IMR-90 (cell line): ENCODE results near the gene NPAS2. TPM values are rescaled to one million over a fixed set of nuclear protein-coding genes. Genes with fewer than 3 reads are reported as not detected.

Experiments used
- ATAC-seq: fragments of 200-7000 bp; cut with Tn5 transposase; 2 replicates; pipeline ENCODE4 v1.9.1; 2020; ENCODE audit warnings: low read depth, mild to moderate bottlenecking, moderate library complexity
- BruUV-seq: library from RNA; stranded (reverse); fragments of 400-500 nt; replicated peaks from 2 replicates; lab custom pipeline; 2021; lab: Mats Ljungman, UMichigan
- CTCF ChIA-PET: fragments of 300-600 bp; formaldehyde crosslinking; extraction: SDS; loops from one replicate; lab custom pipeline; 2021; ENCODE audit warnings: antibody characterized with exemption; lab: Yijun Ruan, JAX
- POLR2A ChIA-PET: fragments of 300-600 bp; sonication (Branson Sonifier 250); formaldehyde crosslinking; loops from one replicate; lab custom pipeline; 2022; ENCODE audit warnings: antibody characterized with exemption; ENCODE audit not compliant: unreplicated experiment; lab: Charles Lee
- DNase-seq: peaks from one replicate; pipeline ENCODE4 v3.0.0; 2013
- H2AFZ ChIP-seq: replicated peaks from 2 replicates; pipeline ENCODE3; 2013; ENCODE audit warnings: low read length, mild to moderate bottlenecking; ENCODE audit not compliant: poor library complexity
- H2AK5ac ChIP-seq: 2 replicates; pipeline ENCODE4 v1.6.1; 2013; ENCODE audit warnings: low read depth, low read length, inconsistent platforms
- H2AK9ac ChIP-seq: replicated peaks from 2 replicates; pipeline ENCODE3; 2013; ENCODE audit warnings: mild to moderate bottlenecking, low read depth, low read length, moderate library complexity; ENCODE audit not compliant: poor library complexity
- H2BK120ac ChIP-seq: 2 replicates; pipeline ENCODE4 v1.6.1; 2013; ENCODE audit warnings: low read depth, low read length, inconsistent platforms
- H2BK15ac ChIP-seq: 3 replicates; pipeline ENCODE4 v1.6.1; 2013; ENCODE audit warnings: low read depth, low read length, inconsistent platforms
- H2BK20ac ChIP-seq: 2 replicates; pipeline ENCODE4 v1.6.1; 2013; ENCODE audit warnings: low read depth, mild to moderate bottlenecking, inconsistent platforms, low read length, moderate library complexity
- H2BK5ac ChIP-seq: 2 replicates; pipeline ENCODE4 v1.6.1; 2013; ENCODE audit warnings: mild to moderate bottlenecking, low read depth, low read length, inconsistent platforms; ENCODE audit not compliant: poor library complexity, severe bottlenecking
- H3K14ac ChIP-seq: replicated peaks from 2 replicates; pipeline ENCODE4 v1.6.1; 2013; ENCODE audit warnings: low read depth, low read length, inconsistent platforms
- H3K18ac ChIP-seq: 2 replicates; pipeline ENCODE4 v1.6.1; 2013; ENCODE audit warnings: low read depth, low read length, control low read depth
- H3K23ac ChIP-seq: 2 replicates; pipeline ENCODE4 v1.6.1; 2013; ENCODE audit warnings: low read depth, low read length, inconsistent platforms
- H3K27ac ChIP-seq: 2 replicates; pipeline ENCODE4 v1.5.1; 2013; ENCODE audit warnings: mild to moderate bottlenecking, control low read depth, low read length; ENCODE audit not compliant: insufficient read depth
- H3K27me3 ChIP-seq: 2 replicates; pipeline ENCODE4 v1.6.1; 2013; ENCODE audit warnings: low read length; ENCODE audit not compliant: control insufficient read depth, insufficient read depth
- H3K36me3 ChIP-seq: 2 replicates; pipeline ENCODE4 v1.6.1; 2013; ENCODE audit warnings: low read length, mixed read lengths; ENCODE audit not compliant: control insufficient read depth, insufficient read depth
- H3K4ac ChIP-seq: 2 replicates; pipeline ENCODE4 v1.6.1; 2013; ENCODE audit warnings: low read depth, low read length, inconsistent platforms
- H3K4me1 ChIP-seq: 2 replicates; pipeline ENCODE4 v1.6.1; 2013; ENCODE audit warnings: low read length, mixed read lengths; ENCODE audit not compliant: control insufficient read depth, insufficient read depth
- H3K4me2 ChIP-seq: 2 replicates; pipeline ENCODE4 v1.6.1; 2013; ENCODE audit warnings: low read depth, mild to moderate bottlenecking, control low read depth, low read length, moderate library complexity
- H3K4me3 ChIP-seq: 2 replicates; pipeline ENCODE4 v1.5.1; 2013; ENCODE audit warnings: low read depth, mild to moderate bottlenecking, control low read depth, low read length, moderate library complexity; ENCODE audit not compliant: insufficient read depth
- H3K56ac ChIP-seq: 2 replicates; pipeline ENCODE4 v1.6.1; 2013; ENCODE audit warnings: low read length, inconsistent platforms; ENCODE audit not compliant: insufficient read depth; ENCODE audit errors: extremely low read depth
- H3K79me1 ChIP-seq, 2 experiments: 2 replicates each; pipeline ENCODE4 v1.6.1; 2013; ENCODE audit warnings: low read length in 2 of 2, inconsistent platforms in 1 of 2, low read depth in 1 of 2
- H3K9ac ChIP-seq: 2 replicates; pipeline ENCODE4 v1.6.1; 2013; ENCODE audit warnings: low read depth, low read length, control low read depth
- H3K9me1 ChIP-seq: 2 replicates; pipeline ENCODE4 v1.6.1; 2013; ENCODE audit warnings: low read length, inconsistent platforms; ENCODE audit not compliant: insufficient read depth
- H3K9me3 ChIP-seq: 2 replicates; pipeline ENCODE4 v1.6.1; 2013; ENCODE audit warnings: low read length; ENCODE audit not compliant: control insufficient read depth, insufficient read depth
- H4K20me1 ChIP-seq: 2 replicates; pipeline ENCODE4 v1.6.1; 2013; ENCODE audit warnings: low read length, inconsistent platforms; ENCODE audit not compliant: insufficient read depth
- H4K5ac ChIP-seq: 2 replicates; pipeline ENCODE4 v1.6.1; 2013; ENCODE audit warnings: mild to moderate bottlenecking, low read depth, low read length, control low read depth
- H4K8ac ChIP-seq, 2 experiments: 2 replicates each; pipeline ENCODE4 v1.6.1; 2013; ENCODE audit warnings: low read depth in 2 of 2, low read length in 2 of 2, control low read depth in 1 of 2, inconsistent platforms in 1 of 2
- H4K91ac ChIP-seq: 2 replicates; pipeline ENCODE4 v1.6.1; 2013; ENCODE audit warnings: low read depth, low read length, inconsistent platforms; ENCODE audit not compliant: insufficient read depth
- CEBPB ChIP-seq: IDR thresholded peaks from 2 replicates; pipeline ENCODE4 v1.6.1; 2012; ENCODE audit warnings: low read depth, low read length, improper control_type of control experiment
- CHD1 ChIP-seq: IDR thresholded peaks from 2 replicates; pipeline ENCODE4 v1.6.1; 2012; ENCODE audit warnings: low read depth, low read length, improper control_type of control experiment
- CTCF ChIP-seq: conservative IDR thresholded peaks from 2 replicates; pipeline ENCODE4 v1.5.1; 2012; ENCODE audit warnings: mild to moderate bottlenecking, low read depth, low read length, improper control_type of control experiment
- ELK1 ChIP-seq: fragments of 150-350 bp; IDR thresholded peaks from 2 replicates; pipeline ENCODE4 v1.6.1; 2016; ENCODE audit warnings: low read depth, mild to moderate bottlenecking, low read length, moderate library complexity, borderline replicate concordance
- FOS ChIP-seq: fragments of 150-350 bp; IDR thresholded peaks from 2 replicates; pipeline ENCODE4 v1.6.1; 2016; ENCODE audit warnings: low read depth, low read length
- MAFK ChIP-seq: IDR thresholded peaks from 2 replicates; pipeline ENCODE4 v1.6.1; 2012; ENCODE audit warnings: low read depth, low read length, improper control_type of control experiment
- MAZ ChIP-seq: IDR thresholded peaks from 2 replicates; pipeline ENCODE4 v1.6.1; 2012; ENCODE audit warnings: low read depth, mild to moderate bottlenecking, low read length, improper control_type of control experiment, moderate library complexity, borderline replicate concordance
- NFE2L2 ChIP-seq: fragments of 150-350 bp; IDR thresholded peaks from 2 replicates; pipeline ENCODE4 v1.6.1; 2016; ENCODE audit warnings: low read depth, mild to moderate bottlenecking, low read length
- POLR2A ChIP-seq: IDR thresholded peaks from 2 replicates; pipeline ENCODE4 v1.6.1; 2012; ENCODE audit warnings: mild to moderate bottlenecking, low read depth, low read length
- RAD21 ChIP-seq: IDR thresholded peaks from 2 replicates; pipeline ENCODE4 v1.6.1; 2012; ENCODE audit warnings: low read length, improper control_type of control experiment
- RCOR1 ChIP-seq: IDR thresholded peaks from 2 replicates; pipeline ENCODE4 v1.6.1; 2012; ENCODE audit warnings: mild to moderate bottlenecking, low read length, improper control_type of control experiment; ENCODE audit not compliant: insufficient replicate concordance
- RFX5 ChIP-seq: IDR thresholded peaks from 2 replicates; pipeline ENCODE4 v1.8.0; 2012; ENCODE audit warnings: low read depth, mild to moderate bottlenecking, low read length, moderate library complexity
- SMC3 ChIP-seq: fragments of 150-350 bp; IDR thresholded peaks from 2 replicates; pipeline ENCODE4 v1.6.1; 2016; ENCODE audit warnings: low read depth, mild to moderate bottlenecking, antibody characterized with exemption, low read length, moderate library complexity
- USF2 ChIP-seq: fragments of 150-350 bp; IDR thresholded peaks from 2 replicates; pipeline ENCODE4 v1.6.1; 2017; ENCODE audit warnings: mild to moderate bottlenecking, antibody characterized with exemption, low read length, low read depth
- WGBS, 2 experiments: methylation state at CpG; one replicate each; pipeline versions ENCODE4 v1.1.5 to v1.1.7; 2013; ENCODE audit warnings: missing lambda C conversion rate in 2 of 2; ENCODE audit not compliant: insufficient read length in 1 of 2; ENCODE audit errors: extremely low coverage in 2 of 2; 5-methylcytosine and 5-hydroxymethylcytosine counted together
- dilution Hi-C: fragments of 300-500 bp; cut with HindIII; formaldehyde crosslinking; loops from one replicate; pipeline ENCODE4 v1.14.3; 2018; ENCODE audit warnings: low sequenced_read_pairs; ENCODE audit not compliant: unreplicated experiment
- in situ Hi-C: fragments of 300-500 bp; cut with MboI; formaldehyde crosslinking; loops from 3 replicates; pipeline ENCODE4 v1.14.3; 2019; ENCODE audit warnings: low sequenced_read_pairs, inconsistent platforms, mixed read lengths
- intact Hi-C: fragments of 100-400 bp; cut with micrococcal nuclease; formaldehyde crosslinking; loops from 2 replicates; pipeline ENCODE4 v1.10.0; 2022
- polyA plus RNA-seq, 3 experiments: library from polyadenylated mRNA; depleted of rRNA; stranded (reverse); fragments of >200 nt; gene quantifications; 2 replicates each; pipeline ENCODE4 v1.2.3, GENCODE V29; 2012; ENCODE audit warnings: low replicate concordance in 1 of 3
- total RNA-seq: library from RNA; depleted of rRNA; stranded (reverse); fragments of >200 nt; gene quantifications from 2 replicates; pipeline ENCODE4 v1.2.3, GENCODE V29; 2012

Gene NPAS2
- total and polyA plus RNA-seq, 2 of the 4 experiments (the other 2 are of a cell fraction): 5.2 to 14.8 TPM

- Histone ChIP-seq H4K91ac (no peak overlapping the region), H3K27ac (no peak overlapping the region), H2AK5ac (peak overlapping the region; percentile 35; the same call in 1 of the 2 replicates), H4K20me1 (no peaks in the 10 kb centered on the region), H2BK15ac (no peak overlapping the region), H3K23ac (no peak overlapping the region), H3K56ac (no peak overlapping the region), H3K18ac (no peak overlapping the region; the same call in 1 of the 2 replicates), H3K27me3 (no peaks in the 10 kb centered on the region), H3K4ac (0 out of 2 replicates have a peak overlapping the region, but pooled peaks have one; percentile 10), H3K9ac (no peak overlapping the region), H3K36me3 (no peaks in the 10 kb centered on the region), H4K8ac (no peak overlapping the region), H2BK120ac (no peak overlapping the region), H3K14ac (no peak overlapping the region; the same call in 1 of the 2 replicates), H2BK20ac (no peak overlapping the region), H3K4me1 (peaks cover 7% of the 10 kb centered on the region), H3K9me1 (peaks cover 3% of the 10 kb centered on the region), H2BK5ac (no peak overlapping the region), H4K5ac (no peak overlapping the region), H2AFZ (no peak overlapping the region), H2AK9ac (no peak overlapping the region), H3K4me3 (no peak overlapping the region), H3K79me1 (peaks cover 24 to 57% of the 10 kb centered on the region in 2 experiments; a peak in 3 of 4 replicates), H3K9me3 (no peaks in the 10 kb centered on the region), H3K4me2 (no peak overlapping the region)
- ATAC-seq (no peak), DNase-seq (no peak)
- 100% methylated on average over 1 of the region's 4 CpGs; no CpG with 5 or more reads in 1 of the 2 experiments for WGBS, 2 experiments
- in situ Hi-C loops (no loop called here), intact Hi-C loops (no loop called here), dilution Hi-C loops (no loop called here)
- POLR2A ChIA-PET: no interaction called here
- TF ChIP-seq NFE2L2: no peak
- no peak for TF ChIP-seq ELK1
- no peak for TF ChIP-seq FOS
- TF ChIP-seq USF2: no peak
- TF ChIP-seq RCOR1: no peak
- TF ChIP-seq MAFK: no peak
- no peak for TF ChIP-seq CEBPB
- no peak for TF ChIP-seq CTCF
- no peak for TF ChIP-seq MAZ
- no peak for TF ChIP-seq CHD1
- TF ChIP-seq RAD21: no peak
- no peak for TF ChIP-seq POLR2A
- TF ChIP-seq SMC3: no peak
- no peak for TF ChIP-seq RFX5
- no TSS peak for BruUV-seq
- CTCF ChIA-PET: no interaction called here
Observed at GRCh38 chr2:100852447-100852846, 32.5 kb downstream of the NPAS2 start.
